ENCODE measurements around the gene CELSR1. TPM values are rescaled to one million over a fixed set of nuclear protein-coding genes. Genes with fewer than 3 reads are reported as not detected.

CELSR1 gene
- polyA plus RNA-seq, 2 donors, result 19.8 to 34.8 TPM

GRCh38 chr22:46542011-46542985, 4.9 kb upstream of the CELSR1 start:
- Histone ChIP-seq H3K27ac (ENCODE audit: low read depth in 2 of 2, low read length in 1 of 2) (peak overlapping the region in 1 of 2 donors; percentile 79), H3K4me1 (ENCODE audit: control insufficient read depth in 2 of 2, insufficient read depth in 2 of 2, low read length in 1 of 2) (peaks cover 10 to 20% of the 10 kb centered on the region in 2 donors), H3K27me3 (ENCODE audit: control insufficient read depth in 1 of 2, insufficient read depth in 2 of 2, low read length in 2 of 2) (no peaks in the 10 kb centered on the region), H3K4me3 (ENCODE audit: low read depth in 1 of 2, low read length in 2 of 2) (no peak overlapping the region), H3K9me3 (ENCODE audit: control insufficient read depth in 2 of 2, insufficient read depth in 1 of 2, low read depth in 1 of 2, low read length in 1 of 2) (no peaks in the 10 kb centered on the region), H3K36me3 (ENCODE audit: control insufficient read depth in 2 of 2, insufficient read depth in 2 of 2, low read length in 1 of 2) (no peaks in the 10 kb centered on the region)
- WGBS, 2 donors, result 26 to 27% methylated on average over 27 of the region's 27 CpGs

- Histone ChIP-seq H3K27me3 (ENCODE audit: control insufficient read depth in 1 of 2, insufficient read depth in 2 of 2, low read length in 2 of 2) (no peaks in the 10 kb centered on the region), H3K9me3 (ENCODE audit: control insufficient read depth in 2 of 2, insufficient read depth in 1 of 2, low read depth in 1 of 2, low read length in 1 of 2) (no peaks in the 10 kb centered on the region), H3K27ac (ENCODE audit: low read depth in 2 of 2, low read length in 1 of 2) (no peak overlapping the region), H3K4me3 (ENCODE audit: low read depth in 1 of 2, low read length in 2 of 2) (no peak overlapping the region), H3K36me3 (ENCODE audit: control insufficient read depth in 2 of 2, insufficient read depth in 2 of 2, low read length in 1 of 2) (no peaks in the 10 kb centered on the region), H3K4me1 (ENCODE audit: control insufficient read depth in 2 of 2, insufficient read depth in 2 of 2, low read length in 1 of 2) (peaks cover 8 to 12% of the 10 kb centered on the region in 2 donors)
- 56 to 77% methylated on average over 7 of the region's 7 CpGs for WGBS, 2 donors
Observed at GRCh38 chr22:46541536-46541935, 4.1 kb upstream of the CELSR1 start.

GRCh38 chr22:46540874-46541273, 3.5 kb upstream of the CELSR1 start:
- Histone ChIP-seq H3K4me1 (ENCODE audit: control insufficient read depth in 2 of 2, insufficient read depth in 2 of 2, low read length in 1 of 2) (peaks cover 6 to 14% of the 10 kb centered on the region in 2 donors), H3K36me3 (ENCODE audit: control insufficient read depth in 2 of 2, insufficient read depth in 2 of 2, low read length in 1 of 2) (no peaks in the 10 kb centered on the region), H3K27me3 (ENCODE audit: control insufficient read depth in 1 of 2, insufficient read depth in 2 of 2, low read length in 2 of 2) (no peaks in the 10 kb centered on the region), H3K4me3 (ENCODE audit: low read depth in 1 of 2, low read length in 2 of 2) (no peak overlapping the region), H3K9me3 (ENCODE audit: control insufficient read depth in 2 of 2, insufficient read depth in 1 of 2, low read depth in 1 of 2, low read length in 1 of 2) (no peaks in the 10 kb centered on the region), H3K27ac (ENCODE audit: low read depth in 2 of 2, low read length in 1 of 2) (no peak overlapping the region)
- 94 to 95% methylated on average over 5 of the region's 5 CpGs for WGBS, 2 donors

- 30 to 46% methylated on average over 9 of the region's 9 CpGs for WGBS, 2 donors
- H3K4me3 ChIP-seq (ENCODE audit: low read depth in 1 of 2, low read length in 2 of 2), result peak overlapping the region; percentile 5 to 72
- peaks cover 5 to 22% of the 10 kb centered on the region in 2 donors for H3K4me1 ChIP-seq (ENCODE audit: control insufficient read depth in 2 of 2, insufficient read depth in 2 of 2, low read length in 1 of 2)
- peaks cover 0 to 6% of the 10 kb centered on the region in 2 donors for H3K9me3 ChIP-seq (ENCODE audit: control insufficient read depth in 2 of 2, insufficient read depth in 1 of 2, low read depth in 1 of 2, low read length in 1 of 2)
- peaks cover 0 to 12% of the 10 kb centered on the region in 2 donors for H3K36me3 ChIP-seq (ENCODE audit: control insufficient read depth in 2 of 2, insufficient read depth in 2 of 2, low read length in 1 of 2)
- no peaks in the 10 kb centered on the region for H3K27me3 ChIP-seq (ENCODE audit: control insufficient read depth in 1 of 2, insufficient read depth in 2 of 2, low read length in 2 of 2)
- peak overlapping the region; percentile 89 to 92 for H3K27ac ChIP-seq (ENCODE audit: low read depth in 2 of 2, low read length in 1 of 2)
Observed at GRCh38 chr22:46539169-46539568, 1.7 kb upstream of the CELSR1 start.

- Histone ChIP-seq H3K27ac (ENCODE audit: low read depth in 2 of 2, low read length in 1 of 2) (peak overlapping the region; percentile 89 to 92), H3K27me3 (ENCODE audit: control insufficient read depth in 1 of 2, insufficient read depth in 2 of 2, low read length in 2 of 2) (no peaks in the 10 kb centered on the region)
- WGBS, 2 donors, result 5 to 6% methylated on average over 13 of the region's 13 CpGs
Observed at GRCh38 chr22:46538814-46539160, 1.4 kb upstream of the CELSR1 start.

GRCh38 chr22:46537946-46538813, 760 bp upstream of the CELSR1 start:
- H3K4me1 ChIP-seq (ENCODE audit: control insufficient read depth in 2 of 2, insufficient read depth in 2 of 2, low read length in 1 of 2), result peaks cover 5 to 26% of the 10 kb centered on the region in 2 donors
- H3K27ac ChIP-seq (ENCODE audit: low read depth in 2 of 2, low read length in 1 of 2), result peak overlapping the region; percentile 89 to 92
- peak overlapping the region; percentile 48 to 72 for H3K4me3 ChIP-seq (ENCODE audit: low read depth in 1 of 2, low read length in 2 of 2)
- peaks cover 0 to 16% of the 10 kb centered on the region in 2 donors for H3K36me3 ChIP-seq (ENCODE audit: control insufficient read depth in 2 of 2, insufficient read depth in 2 of 2, low read length in 1 of 2)
- no peaks in the 10 kb centered on the region for H3K27me3 ChIP-seq (ENCODE audit: control insufficient read depth in 1 of 2, insufficient read depth in 2 of 2, low read length in 2 of 2)
- WGBS, 2 donors, result 1 to 2% methylated on average over 67 to 70 of the region's 70 CpGs
- H3K9me3 ChIP-seq (ENCODE audit: control insufficient read depth in 2 of 2, insufficient read depth in 1 of 2, low read depth in 1 of 2, low read length in 1 of 2), result peaks cover 0 to 6% of the 10 kb centered on the region in 2 donors

More at GRCh38 chr22:46538814-46539160, 1.4 kb upstream of the CELSR1 start:
- Histone ChIP-seq H3K4me3 (ENCODE audit: low read depth in 1 of 2, low read length in 2 of 2) (peak overlapping the region; percentile 48 to 72), H3K36me3 (ENCODE audit: control insufficient read depth in 2 of 2, insufficient read depth in 2 of 2, low read length in 1 of 2) (peaks cover 0 to 14% of the 10 kb centered on the region in 2 donors), H3K4me1 (ENCODE audit: control insufficient read depth in 2 of 2, insufficient read depth in 2 of 2, low read length in 1 of 2) (peaks cover 5 to 23% of the 10 kb centered on the region in 2 donors), H3K9me3 (ENCODE audit: control insufficient read depth in 2 of 2, insufficient read depth in 1 of 2, low read depth in 1 of 2, low read length in 1 of 2) (peaks cover 0 to 6% of the 10 kb centered on the region in 2 donors)

GRCh38 chr22:46536537-46537224, 739 bp downstream of the CELSR1 start:
- H3K4me1 ChIP-seq (ENCODE audit: control insufficient read depth in 2 of 2, insufficient read depth in 2 of 2, low read length in 1 of 2), result peaks cover 5 to 20% of the 10 kb centered on the region in 2 donors
- peak overlapping the region; percentile 87 to 89 for H3K27ac ChIP-seq (ENCODE audit: low read depth in 2 of 2, low read length in 1 of 2)
- WGBS, 2 donors, result 2 to 3% methylated on average over 89 to 118 of the region's 118 CpGs
- H3K4me3 ChIP-seq (ENCODE audit: low read depth in 1 of 2, low read length in 2 of 2), result peak overlapping the region; percentile 56 to 72
- no peaks in the 10 kb centered on the region for H3K27me3 ChIP-seq (ENCODE audit: control insufficient read depth in 1 of 2, insufficient read depth in 2 of 2, low read length in 2 of 2)
- peaks cover 0 to 6% of the 10 kb centered on the region in 2 donors for H3K9me3 ChIP-seq (ENCODE audit: control insufficient read depth in 2 of 2, insufficient read depth in 1 of 2, low read depth in 1 of 2, low read length in 1 of 2)
- peaks cover 0 to 16% of the 10 kb centered on the region in 2 donors for H3K36me3 ChIP-seq (ENCODE audit: control insufficient read depth in 2 of 2, insufficient read depth in 2 of 2, low read length in 1 of 2)

GRCh38 chr22:46535876-46536536, 1.4 kb downstream of the CELSR1 start:
- Histone ChIP-seq H3K9me3 (ENCODE audit: control insufficient read depth in 2 of 2, insufficient read depth in 1 of 2, low read depth in 1 of 2, low read length in 1 of 2) (peaks cover 0 to 6% of the 10 kb centered on the region in 2 donors), H3K27ac (ENCODE audit: low read depth in 2 of 2, low read length in 1 of 2) (no peak overlapping the region), H3K4me1 (ENCODE audit: control insufficient read depth in 2 of 2, insufficient read depth in 2 of 2, low read length in 1 of 2) (peaks cover 3 to 20% of the 10 kb centered on the region in 2 donors), H3K27me3 (ENCODE audit: control insufficient read depth in 1 of 2, insufficient read depth in 2 of 2, low read length in 2 of 2) (no peaks in the 10 kb centered on the region), H3K4me3 (ENCODE audit: low read depth in 1 of 2, low read length in 2 of 2) (peak overlapping the region; percentile 56 to 72), H3K36me3 (ENCODE audit: control insufficient read depth in 2 of 2, insufficient read depth in 2 of 2, low read length in 1 of 2) (peaks cover 0 to 16% of the 10 kb centered on the region in 2 donors)
- 66 to 68% methylated on average over 78 of the region's 78 CpGs for WGBS, 2 donors

All from esophagus (tissue), 2 donors.